Activated CD4-positive, alpha-beta memory T cell treated with anti-CD3 and anti-CD28 coated beads for 36 hours (primary cell): ENCODE data around the gene ERMN. TPM values are rescaled to one million over a fixed set of nuclear protein-coding genes. Genes with fewer than 3 reads are reported as not detected.

Experiments used
- CTCF ChIA-PET: fragments of 350-600 bp; sonication (Branson Sonifier 250); formaldehyde crosslinking; loops from one replicate; lab custom pipeline; 2021; ENCODE audit warnings: antibody characterized with exemption, inconsistent platforms; lab: Charles Lee
- POLR2A ChIA-PET: fragments of 350-600 bp; sonication (Branson Sonifier 250); formaldehyde crosslinking; loops from one replicate; lab custom pipeline; 2021; ENCODE audit warnings: antibody characterized with exemption; lab: Charles Lee
- DNase-seq: peaks from one replicate; pipeline ENCODE4 v3.0.0-alpha.2; 2020
- H3K27ac Mint-ChIP-seq: one replicate; pipeline ENCODE4 v1.8.0; 2021; ENCODE audit warnings: mixed read lengths
- H3K27me3 Mint-ChIP-seq: one replicate; pipeline ENCODE4 v1.8.0; 2021; ENCODE audit warnings: mixed read lengths
- H3K36me3 Mint-ChIP-seq: one replicate; pipeline ENCODE4 v1.8.0; 2021; ENCODE audit warnings: mixed read lengths
- H3K4me1 Mint-ChIP-seq: one replicate; pipeline ENCODE4 v1.8.0; 2021; ENCODE audit warnings: low read depth, mixed read lengths
- H3K4me3 Mint-ChIP-seq: one replicate; pipeline ENCODE4 v1.8.0; 2021; ENCODE audit warnings: mild to moderate bottlenecking, mixed read lengths
- H3K9me3 Mint-ChIP-seq: one replicate; pipeline ENCODE4 v1.8.0; 2021; ENCODE audit warnings: mixed read lengths
- intact Hi-C: fragments of 100-400 bp; cut with micrococcal nuclease; formaldehyde crosslinking; loops from one replicate; pipeline ENCODE4 v1.15.1; 2023
- total RNA-seq, 2 experiments: library from RNA; stranded (reverse); gene quantifications; one replicate each; pipeline ENCODE4 v1.2.3, GENCODE V29; 2021

The ERMN gene
- total RNA-seq, 2 experiments from 2014 or later, result 0.82 to 1.5 TPM

DNA sequence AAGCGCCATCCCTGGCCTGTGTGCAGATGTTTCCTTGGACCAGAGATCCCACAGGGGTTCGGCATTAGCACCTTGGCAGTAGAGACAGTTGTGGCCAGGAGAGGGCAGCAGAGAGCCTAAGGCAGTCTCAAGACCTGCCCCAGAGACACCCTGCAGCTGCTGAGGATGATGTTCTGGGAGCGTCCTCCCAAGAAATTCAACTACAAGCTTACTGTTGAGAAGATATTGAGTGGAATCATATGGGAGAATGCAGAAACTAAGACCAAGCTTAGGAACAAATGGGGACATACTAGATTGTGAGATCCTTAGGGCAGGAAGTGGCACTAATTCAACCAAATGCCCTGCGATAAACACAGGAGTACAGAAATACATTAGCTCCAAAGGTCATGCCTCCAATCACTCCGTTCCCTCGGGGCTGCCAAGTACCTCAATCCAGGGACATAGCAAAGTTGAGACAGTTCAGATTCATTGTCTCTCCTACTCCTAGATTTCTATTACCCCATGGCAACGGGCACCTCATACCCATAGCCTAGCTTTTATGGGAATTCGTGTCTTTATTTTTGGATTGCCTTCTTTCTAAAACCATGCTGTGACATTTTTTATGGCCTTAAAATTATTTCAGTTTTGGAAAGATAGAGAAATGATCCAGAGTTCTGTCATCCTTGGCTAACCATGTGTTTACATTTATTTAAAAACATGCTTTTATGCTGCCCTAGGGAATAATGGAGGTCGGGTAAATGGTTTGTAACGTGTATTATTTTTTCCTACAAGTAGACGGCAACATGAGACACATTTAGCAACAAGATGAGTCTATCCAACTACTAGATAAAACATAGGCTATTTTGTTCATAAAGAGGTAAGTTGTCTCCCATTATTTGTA is 2.2 kb upstream of the ERMN start:
- peak overlapping the region; percentile 28 for H3K4me3 Mint-ChIP-seq
- DNase-seq, result peak; percentile 91
- POLR2A ChIA-PET, result interaction anchor here (0.6 to 1.9 kb wide), 8 partner anchors 9 to 112 kb away, joined by 3 to 15 read pairs (median 8); no protein-coding TSS in a partner anchor

DNA sequence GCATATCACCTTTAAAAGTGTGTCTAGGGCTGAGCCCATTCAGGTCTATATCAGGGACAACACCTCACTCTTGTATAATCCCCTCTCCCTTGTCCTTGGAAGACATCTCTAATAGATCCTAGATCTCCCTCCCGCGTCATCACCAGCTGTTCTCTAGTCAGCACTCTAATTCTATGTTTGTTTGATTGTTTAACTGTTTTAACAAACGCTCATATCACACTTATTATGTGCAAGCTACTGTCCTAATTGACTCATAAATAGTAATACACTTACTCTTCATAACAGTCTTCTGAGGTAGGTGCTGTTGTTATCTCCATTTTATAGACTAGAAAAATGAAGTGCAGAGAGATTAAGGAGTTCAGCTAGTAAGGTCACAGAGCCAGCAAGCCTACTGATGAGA is 1.6 kb upstream of the ERMN start:
- peaks cover 3% of the 10 kb centered on the region for H3K36me3 Mint-ChIP-seq
- H3K4me1 Mint-ChIP-seq, result peaks cover 39% of the 10 kb centered on the region
- no peak for DNase-seq
- intact Hi-C loops, result loop anchor here (1.0 to 2.0 kb wide), 6 partner anchors 14 to 270 kb away; no protein-coding TSS in a partner anchor
- ChIA-PET CTCF (interaction anchor here (0.6 to 17.2 kb wide), 54 partner anchors 9 to 684 kb away, joined by 3 to 316 read pairs (median 6); partner anchors contain the start of gene CYTIP), POLR2A (interaction anchor here (0.9 to 1.9 kb wide), 7 partner anchors 77 to 113 kb away, joined by 3 to 15 read pairs (median 8); no protein-coding TSS in a partner anchor)
- H3K27me3 Mint-ChIP-seq, result no peaks in the 10 kb centered on the region
- no peaks in the 10 kb centered on the region for H3K9me3 Mint-ChIP-seq
- H3K4me3 Mint-ChIP-seq, result no peak overlapping the region
- no peak overlapping the region for H3K27ac Mint-ChIP-seq

More for the DNA sequence above, 2.2 kb upstream of the ERMN start:
- H3K27ac Mint-ChIP-seq, result no peak overlapping the region
- no peaks in the 10 kb centered on the region for H3K27me3 Mint-ChIP-seq
- intact Hi-C loops, result loop anchor here (1.0 to 2.0 kb wide), 6 partner anchors 15 to 269 kb away; no protein-coding TSS in a partner anchor
- CTCF ChIA-PET, result interaction anchor here (0.6 to 17.2 kb wide), 64 partner anchors 10 to 683 kb away, joined by 3 to 316 read pairs (median 4); partner anchors contain the start of gene CYTIP
- H3K36me3 Mint-ChIP-seq, result peaks cover 3% of the 10 kb centered on the region
- peaks cover 46% of the 10 kb centered on the region for H3K4me1 Mint-ChIP-seq
- no peaks in the 10 kb centered on the region for H3K9me3 Mint-ChIP-seq

DNA sequence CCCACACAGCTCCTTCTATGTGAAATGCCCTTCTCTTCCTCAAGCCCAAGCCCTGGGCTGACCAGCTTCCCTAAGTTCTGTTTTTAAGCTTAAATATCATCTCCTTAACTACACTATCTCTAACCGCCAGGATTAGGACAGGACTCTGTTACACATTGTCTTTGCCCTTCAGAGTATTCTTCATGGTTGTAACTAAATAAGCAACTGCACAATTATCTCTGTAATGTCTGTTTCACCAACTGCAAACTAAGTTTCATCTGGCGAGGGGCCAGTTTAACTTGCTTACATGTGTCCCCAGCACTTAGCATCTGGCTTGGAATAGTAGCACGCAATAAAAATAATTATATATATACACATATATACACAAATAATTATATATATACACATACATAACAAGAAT is 1.1 kb upstream of the ERMN start:
- Mint-ChIP-seq H3K27me3 (no peaks in the 10 kb centered on the region), H3K27ac (no peak overlapping the region), H3K36me3 (peaks cover 3% of the 10 kb centered on the region), H3K9me3 (no peaks in the 10 kb centered on the region), H3K4me3 (no peak overlapping the region), H3K4me1 (peaks cover 35% of the 10 kb centered on the region)
- POLR2A ChIA-PET, result interaction anchor here (1.1 to 1.9 kb wide), 6 partner anchors 83 to 134 kb away, joined by 3 to 15 read pairs (median 7); no protein-coding TSS in a partner anchor
- DNase-seq, result no peak
- CTCF ChIA-PET, result interaction anchor here (0.7 to 17.2 kb wide), 35 partner anchors 9 to 684 kb away, joined by 3 to 316 read pairs (median 10); partner anchors contain the start of genes ACVR1C and CYTIP
- intact Hi-C loops, result loop anchor here (1.0 to 2.0 kb wide), 6 partner anchors 14 to 271 kb away; no protein-coding TSS in a partner anchor

DNA sequence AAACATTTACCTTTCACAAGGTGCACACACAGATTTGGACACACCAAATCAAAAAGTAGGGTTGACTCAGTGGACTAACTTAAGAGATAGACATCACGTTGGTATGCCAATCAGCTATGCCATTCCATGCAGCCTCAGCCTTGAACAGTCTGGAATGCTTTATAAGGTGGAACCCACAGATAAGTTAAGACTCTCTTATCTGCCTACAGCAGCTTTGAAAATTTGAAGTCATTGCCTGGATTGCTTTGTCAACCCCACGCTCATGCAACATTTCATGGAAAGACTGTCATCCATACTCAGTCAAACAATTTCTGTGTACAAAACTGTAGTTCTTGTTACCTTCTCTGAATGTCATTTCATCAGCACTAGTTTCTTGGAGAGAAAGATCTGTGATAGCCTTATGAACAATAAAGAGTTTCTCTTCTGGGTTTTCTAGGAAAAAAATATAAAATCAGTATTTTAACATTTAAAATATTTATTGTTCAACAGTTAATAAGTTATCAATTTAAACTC is 1.2 kb downstream of the ERMN start:
- intact Hi-C loops, result no loop called here
- Mint-ChIP-seq H3K27me3 (no peaks in the 10 kb centered on the region), H3K4me1 (peaks cover 17% of the 10 kb centered on the region), H3K4me3 (no peak overlapping the region), H3K27ac (no peak overlapping the region), H3K9me3 (no peaks in the 10 kb centered on the region), H3K36me3 (peaks cover 6% of the 10 kb centered on the region)
- CTCF ChIA-PET, result interaction anchor here (0.7 to 17.2 kb wide), 6 partner anchors 8 to 166 kb away, joined by 4 to 316 read pairs (median 40); no protein-coding TSS in a partner anchor
- DNase-seq, result no peak
- POLR2A ChIA-PET, result interaction anchor here (1.0 kb wide), 1 partner anchor 118 kb away, joined by 4 read pairs; no protein-coding TSS in a partner anchor

DNA sequence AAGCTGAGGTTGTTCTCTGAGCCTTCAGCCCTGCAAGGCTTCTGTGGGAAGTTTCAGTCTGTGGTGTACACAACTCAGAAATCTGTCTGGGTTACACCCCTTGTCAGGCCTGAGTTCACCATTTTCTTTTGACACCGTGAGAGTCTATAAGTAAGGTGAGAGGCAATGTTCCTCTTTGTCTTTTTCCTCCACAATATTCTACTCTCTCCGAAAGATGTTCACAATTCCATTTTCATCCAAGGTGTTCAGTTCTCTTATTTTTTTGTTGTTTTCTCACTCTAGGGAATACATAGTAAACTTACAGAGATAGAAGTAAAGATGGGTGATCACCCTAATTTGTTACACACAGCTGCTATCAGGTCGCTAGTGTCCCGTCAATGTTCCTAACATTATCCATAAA is 3.2 kb downstream of the ERMN start:
- ChIA-PET CTCF (interaction anchor here (1.0 to 17.2 kb wide), 3 partner anchors 13 to 170 kb away, joined by 3 to 316 read pairs (median 24); no protein-coding TSS in a partner anchor), POLR2A (no interaction called here)
- Mint-ChIP-seq H3K27me3 (no peaks in the 10 kb centered on the region), H3K4me3 (no peak overlapping the region), H3K27ac (no peak overlapping the region), H3K9me3 (no peaks in the 10 kb centered on the region), H3K36me3 (peaks cover 6% of the 10 kb centered on the region), H3K4me1 (peaks cover 4% of the 10 kb centered on the region)
- no peak for DNase-seq
- intact Hi-C loops, result no loop called here

DNA sequence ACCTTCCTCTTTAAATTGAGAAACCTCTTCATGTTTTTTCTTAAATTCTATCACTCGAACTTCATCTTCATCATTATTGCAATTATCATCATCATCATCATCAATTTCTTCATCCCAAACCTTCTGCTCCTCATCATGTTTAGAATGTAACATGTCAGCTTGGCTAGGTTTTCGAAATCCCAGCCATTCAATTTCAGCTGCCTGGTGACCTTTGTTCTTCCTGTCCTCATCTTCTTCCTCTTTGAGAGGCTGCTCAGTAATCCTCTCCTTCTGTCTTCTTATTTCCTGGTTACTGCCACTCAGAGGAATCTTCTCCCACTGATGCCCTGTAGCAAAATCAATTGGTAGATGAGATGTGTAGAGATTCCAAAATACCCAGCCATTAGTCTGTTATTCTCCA is 4.2 kb downstream of the ERMN start:
- POLR2A ChIA-PET, result no interaction called here
- no peak overlapping the region for H3K4me3 Mint-ChIP-seq
- no peaks in the 10 kb centered on the region for H3K9me3 Mint-ChIP-seq
- no peak for DNase-seq
- H3K4me1 Mint-ChIP-seq, result no peaks in the 10 kb centered on the region
- H3K27me3 Mint-ChIP-seq, result no peaks in the 10 kb centered on the region
- peaks cover 6% of the 10 kb centered on the region for H3K36me3 Mint-ChIP-seq
- no peak overlapping the region for H3K27ac Mint-ChIP-seq
- intact Hi-C loops, result no loop called here
- CTCF ChIA-PET, result interaction anchor here (1.0 kb wide), 1 partner anchor 171 kb away, joined by 3 read pairs; no protein-coding TSS in a partner anchor

DNA sequence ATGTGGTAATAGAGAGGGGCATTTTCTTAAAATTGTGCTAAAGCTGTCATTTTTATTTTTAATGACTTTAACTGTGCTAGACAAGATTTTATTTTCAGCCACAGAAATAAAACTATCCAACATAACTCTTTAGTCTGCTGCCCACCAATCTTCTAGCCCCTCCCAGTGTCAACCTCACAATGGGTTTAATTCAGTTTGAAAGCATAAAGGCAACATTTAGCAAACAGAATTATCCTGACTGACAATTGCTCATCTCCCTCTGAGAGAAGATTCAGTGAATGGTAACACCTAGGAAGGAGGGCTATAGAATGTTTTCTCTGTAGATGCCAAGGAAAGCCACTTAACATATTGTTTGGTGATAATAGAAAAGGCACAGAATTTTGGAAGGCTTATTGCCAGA is 5.2 kb downstream of the ERMN start:
- Mint-ChIP-seq H3K4me1 (peaks cover 6% of the 10 kb centered on the region), H3K9me3 (no peaks in the 10 kb centered on the region), H3K4me3 (no peak overlapping the region), H3K27me3 (no peaks in the 10 kb centered on the region), H3K27ac (no peak overlapping the region), H3K36me3 (peaks cover 6% of the 10 kb centered on the region)
- intact Hi-C loops, result no loop called here
- no peak for DNase-seq
- POLR2A ChIA-PET, result no interaction called here
- CTCF ChIA-PET, result interaction anchor here (0.6 to 2.7 kb wide), 2 partner anchors 16 to 683 kb away, joined by 4 to 16 read pairs; no protein-coding TSS in a partner anchor

DNA sequence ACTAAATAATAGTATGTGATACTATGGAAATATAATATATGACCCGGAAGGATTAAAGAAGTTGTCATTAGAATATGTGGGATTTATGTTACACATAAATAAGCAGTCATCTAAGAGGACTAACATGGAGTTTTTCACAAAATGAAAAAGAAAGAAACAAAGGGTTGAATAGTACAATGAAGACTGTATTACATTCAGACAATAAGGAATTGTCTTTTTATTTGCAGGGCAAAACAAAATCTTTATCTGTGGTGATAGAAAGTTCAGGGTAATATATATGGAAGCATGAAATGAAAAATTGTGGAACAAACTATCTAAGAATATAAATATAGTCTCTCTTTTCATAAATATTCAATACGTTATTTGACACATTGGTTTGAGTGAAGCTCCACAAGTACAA is 5.8 kb downstream of the ERMN start:
- Mint-ChIP-seq H3K9me3 (no peaks in the 10 kb centered on the region), H3K27me3 (no peaks in the 10 kb centered on the region), H3K4me3 (no peak overlapping the region), H3K36me3 (peaks cover 6% of the 10 kb centered on the region), H3K4me1 (peaks cover 6% of the 10 kb centered on the region), H3K27ac (no peak overlapping the region)
- no peak for DNase-seq
- ChIA-PET CTCF (interaction anchor here (2.2 to 4.1 kb wide), 4 partner anchors 7 to 17 kb away, joined by 6 to 38 read pairs (median 13); partner anchors contain the start of gene ERMN), POLR2A (no interaction called here)
- intact Hi-C loops, result no loop called here

DNA sequence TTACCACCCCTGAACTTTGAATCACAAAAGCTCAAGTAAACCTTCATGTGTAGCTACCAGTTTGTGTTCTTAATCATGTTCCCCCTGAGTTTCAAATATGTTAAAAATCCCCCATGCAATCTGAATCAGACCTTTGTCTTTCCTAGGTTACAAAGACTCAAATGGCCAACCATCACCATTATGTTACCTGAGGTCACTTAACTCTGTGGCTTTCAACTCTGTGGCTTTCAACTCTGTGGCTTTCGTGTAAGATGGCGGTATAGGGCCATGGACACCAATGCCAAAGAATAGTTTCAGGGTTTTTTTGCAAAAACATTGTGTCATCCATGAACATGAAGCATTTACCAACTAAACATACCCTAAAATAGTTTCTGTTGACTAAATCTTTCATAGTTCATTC is 6.7 kb downstream of the ERMN start:
- Mint-ChIP-seq H3K27me3 (no peaks in the 10 kb centered on the region), H3K36me3 (peaks cover 6% of the 10 kb centered on the region), H3K9me3 (no peaks in the 10 kb centered on the region), H3K4me3 (no peak overlapping the region), H3K27ac (no peak overlapping the region), H3K4me1 (peaks cover 10% of the 10 kb centered on the region)
- CTCF ChIA-PET, result interaction anchor here (0.9 to 4.1 kb wide), 5 partner anchors 8 to 173 kb away, joined by 3 to 38 read pairs (median 10); partner anchors contain the start of gene ERMN
- intact Hi-C loops, result no loop called here
- POLR2A ChIA-PET, result interaction anchor here (0.7 kb wide), 1 partner anchor 158 kb away, joined by 3 read pairs; no protein-coding TSS in a partner anchor
- DNase-seq, result no peak

DNA sequence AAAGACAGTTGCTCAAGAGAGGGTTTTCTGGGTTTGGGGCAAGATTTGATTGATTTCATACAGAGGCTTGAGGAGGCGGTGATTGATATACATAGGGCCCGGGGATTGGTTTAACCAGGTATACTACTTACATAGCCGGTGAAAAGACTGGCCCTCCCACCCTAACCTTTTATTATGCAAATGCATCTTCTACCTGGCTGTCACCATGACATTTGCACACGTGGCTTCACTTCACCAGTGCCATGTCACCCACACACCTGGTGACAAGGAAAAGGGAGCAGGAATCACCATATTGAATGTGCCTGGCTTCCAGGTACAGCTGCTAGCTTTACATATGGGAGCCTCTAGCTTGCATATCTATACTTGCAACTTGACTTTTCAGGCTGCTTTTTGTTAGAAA is 9.7 kb downstream of the ERMN start:
- Mint-ChIP-seq H3K9me3 (no peaks in the 10 kb centered on the region), H3K27ac (no peak overlapping the region), H3K27me3 (no peaks in the 10 kb centered on the region), H3K4me1 (peaks cover 27% of the 10 kb centered on the region), H3K36me3 (no peaks in the 10 kb centered on the region), H3K4me3 (no peak overlapping the region)
- no peak for DNase-seq
- ChIA-PET POLR2A (no interaction called here), CTCF (interaction anchor here (0.8 to 4.1 kb wide), 4 partner anchors 9 to 21 kb away, joined by 3 to 38 read pairs (median 8); partner anchors contain the start of gene ERMN)
- intact Hi-C loops, result no loop called here

DNA sequence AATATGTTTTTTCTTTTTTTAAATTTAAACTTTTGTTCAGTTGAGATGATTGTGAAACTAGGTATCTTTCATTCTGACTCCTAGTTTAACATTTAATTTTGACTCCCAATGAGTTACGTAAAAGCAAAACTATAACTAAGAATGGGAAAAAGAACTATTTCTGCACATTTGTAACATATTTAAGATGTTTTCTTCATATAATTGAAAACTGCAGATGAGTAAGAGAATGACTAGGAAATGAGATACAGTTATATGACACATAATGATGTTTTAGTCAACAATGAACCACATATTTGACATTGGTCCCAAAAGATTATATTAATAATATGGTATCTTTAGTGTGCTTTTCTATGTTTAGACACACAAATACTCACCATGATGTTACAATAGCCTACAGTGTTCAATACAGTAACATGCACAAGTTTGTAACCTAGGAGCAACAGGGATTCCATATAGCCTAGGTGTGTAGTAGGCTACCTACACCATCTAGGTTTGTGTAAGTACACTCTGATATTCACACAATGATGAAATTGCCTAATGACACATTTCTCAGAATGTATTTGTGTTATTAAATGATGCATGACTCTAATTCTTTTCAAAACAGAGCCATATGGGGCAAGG is 12.6 kb downstream of the ERMN start:
- Mint-ChIP-seq H3K27ac (no peak overlapping the region), H3K36me3 (no peaks in the 10 kb centered on the region), H3K9me3 (no peaks in the 10 kb centered on the region), H3K4me1 (peaks cover 34% of the 10 kb centered on the region), H3K27me3 (peaks cover 2% of the 10 kb centered on the region), H3K4me3 (no peak overlapping the region)
- DNase-seq, result no peak
- intact Hi-C loops, result loop anchor here (1.0 to 5.0 kb wide), 5 partner anchors 14 to 584 kb away; no protein-coding TSS in a partner anchor
- POLR2A ChIA-PET, result interaction anchor here (1.2 kb wide), 1 partner anchor 152 kb away, joined by 3 read pairs; no protein-coding TSS in a partner anchor
- CTCF ChIA-PET, result interaction anchor here (1.8 kb wide), 1 partner anchor 15 kb away, joined by 11 read pairs; no protein-coding TSS in a partner anchor
